Activated naive CD4-positive, alpha-beta T cell treated with anti-CD3 and anti-CD28 coated beads, Interleukin-2, amount 50 U/mL, for 16 hours (primary cell): ENCODE data around the gene PLCL1.
A peak's percentile ranks its signal among the peaks of the same experiment; 100 is the strongest.

Source experiments
- DNase-seq: peaks from one replicate; pipeline ENCODE4 v3.0.0-alpha.2; 2020

Gene PLCL1

GRCh38 chr2:198073253-198073652 lies 268.9 kb downstream of the PLCL1 start:
- DNase-seq, result no peak

- no peak for DNase-seq
Measured at GRCh38 chr2:198077477-198077876, 273.1 kb downstream of the PLCL1 start.

- DNase-seq, result no peak
Measured at GRCh38 chr2:198080879-198081765, 276.7 kb downstream of the PLCL1 start.

DNA sequence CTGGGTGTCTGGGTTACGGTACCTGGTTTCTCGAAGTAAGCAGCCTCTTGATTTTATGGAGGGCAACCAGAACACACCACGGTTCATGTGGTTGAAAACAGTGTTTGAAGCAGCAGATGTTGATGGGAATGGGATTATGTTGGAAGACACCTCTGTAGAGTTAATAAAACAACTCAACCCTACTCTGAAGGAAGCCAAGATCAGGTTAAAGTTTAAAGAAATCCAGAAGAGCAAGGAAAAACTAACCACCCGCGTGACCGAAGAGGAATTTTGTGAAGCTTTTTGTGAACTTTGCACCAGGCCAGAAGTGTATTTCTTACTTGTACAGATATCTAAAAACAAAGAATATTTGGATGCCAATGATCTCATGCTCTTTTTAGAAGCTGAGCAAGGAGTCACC lies 279.8 kb downstream of the PLCL1 start:
- no peak for DNase-seq

DNA sequence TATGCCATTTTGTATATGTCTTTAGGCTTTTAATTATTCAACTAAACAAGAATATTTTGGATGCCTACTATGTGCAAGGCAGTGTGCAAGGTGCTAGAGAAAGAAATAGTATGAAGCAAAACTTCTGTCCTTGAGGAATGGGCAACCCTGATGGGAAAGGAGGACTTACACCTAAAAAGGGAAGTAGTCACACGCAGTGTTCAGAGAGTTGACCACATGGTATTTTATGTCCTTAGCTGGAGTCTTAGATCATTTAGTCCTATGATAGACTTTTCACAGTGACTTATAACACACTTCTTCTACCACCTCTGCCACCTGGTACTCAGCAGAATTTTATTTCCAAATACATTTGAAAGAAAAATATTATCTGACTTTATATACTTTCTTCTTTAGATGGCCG lies 291.6 kb downstream of the PLCL1 start:
- DNase-seq, result no peak

DNA sequence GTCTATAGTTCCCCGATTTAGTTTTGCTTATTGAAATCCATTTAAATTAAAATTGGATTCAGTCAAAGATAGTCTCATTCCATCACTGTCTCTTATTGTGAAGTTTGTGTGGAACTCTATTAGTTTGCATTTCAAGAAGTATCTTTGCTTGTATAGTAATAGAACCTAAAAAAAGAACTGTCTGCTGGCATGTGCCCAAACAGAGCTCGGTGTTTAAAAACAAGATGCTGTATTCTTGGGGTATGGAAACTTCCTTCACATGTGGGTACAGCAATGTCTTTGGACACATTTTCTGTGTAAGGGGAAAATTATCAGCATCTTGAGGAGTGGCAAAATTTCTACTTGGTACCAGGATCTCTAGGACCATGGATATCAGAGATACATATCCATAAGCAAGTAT lies 292.6 kb downstream of the PLCL1 start:
- no peak for DNase-seq

DNA sequence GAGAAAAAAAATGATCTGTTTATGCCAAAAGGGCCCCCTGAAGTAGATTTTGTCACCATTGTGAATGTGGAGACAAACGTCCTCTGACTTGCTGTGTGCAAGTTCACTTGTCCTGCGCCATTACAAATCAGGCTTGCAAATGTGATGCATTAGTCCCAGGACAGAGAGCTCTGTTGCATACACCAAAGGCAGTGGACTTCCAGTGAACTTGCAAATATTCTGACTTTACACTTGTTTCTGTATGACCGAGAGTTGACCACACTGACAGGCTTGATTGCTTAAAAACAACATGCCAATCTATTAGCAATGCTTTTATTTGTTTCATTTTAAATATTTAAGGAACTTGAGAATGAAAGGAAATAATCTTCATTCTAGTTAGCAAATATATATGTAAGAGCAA lies 293.2 kb downstream of the PLCL1 start:
- no peak for DNase-seq

- no peak for DNase-seq
Measured at GRCh38 chr2:198098386-198098785, 294.0 kb downstream of the PLCL1 start.

GRCh38 chr2:198098918-198099317 lies 294.5 kb downstream of the PLCL1 start:
- no peak for DNase-seq

- no peak for DNase-seq
Measured at GRCh38 chr2:198100346-198100745, 296.0 kb downstream of the PLCL1 start.

- no peak for DNase-seq
Measured at GRCh38 chr2:198101688-198102087, 297.3 kb downstream of the PLCL1 start.

DNA sequence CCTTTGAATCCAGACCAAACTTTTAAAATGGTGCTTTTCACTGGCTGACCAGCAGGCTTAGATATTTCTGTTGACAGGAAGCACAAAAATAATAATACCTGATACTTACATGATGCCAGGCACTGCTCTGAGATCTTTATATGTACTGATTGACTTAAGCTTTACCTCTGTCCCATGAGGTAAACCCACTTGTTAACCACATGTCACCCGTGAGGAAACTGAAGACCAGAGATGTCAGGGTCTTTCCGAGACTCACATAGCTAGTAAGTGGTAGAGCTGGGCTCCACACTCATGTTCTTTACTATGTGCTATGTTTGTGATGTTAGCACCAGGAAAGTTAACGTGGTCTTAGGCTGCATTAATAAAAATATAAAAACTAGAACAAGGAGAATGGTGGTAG lies 297.7 kb downstream of the PLCL1 start:
- no peak for DNase-seq

- DNase-seq, result no peak
Measured at GRCh38 chr2:198102856-198103255, 298.5 kb downstream of the PLCL1 start.

DNA sequence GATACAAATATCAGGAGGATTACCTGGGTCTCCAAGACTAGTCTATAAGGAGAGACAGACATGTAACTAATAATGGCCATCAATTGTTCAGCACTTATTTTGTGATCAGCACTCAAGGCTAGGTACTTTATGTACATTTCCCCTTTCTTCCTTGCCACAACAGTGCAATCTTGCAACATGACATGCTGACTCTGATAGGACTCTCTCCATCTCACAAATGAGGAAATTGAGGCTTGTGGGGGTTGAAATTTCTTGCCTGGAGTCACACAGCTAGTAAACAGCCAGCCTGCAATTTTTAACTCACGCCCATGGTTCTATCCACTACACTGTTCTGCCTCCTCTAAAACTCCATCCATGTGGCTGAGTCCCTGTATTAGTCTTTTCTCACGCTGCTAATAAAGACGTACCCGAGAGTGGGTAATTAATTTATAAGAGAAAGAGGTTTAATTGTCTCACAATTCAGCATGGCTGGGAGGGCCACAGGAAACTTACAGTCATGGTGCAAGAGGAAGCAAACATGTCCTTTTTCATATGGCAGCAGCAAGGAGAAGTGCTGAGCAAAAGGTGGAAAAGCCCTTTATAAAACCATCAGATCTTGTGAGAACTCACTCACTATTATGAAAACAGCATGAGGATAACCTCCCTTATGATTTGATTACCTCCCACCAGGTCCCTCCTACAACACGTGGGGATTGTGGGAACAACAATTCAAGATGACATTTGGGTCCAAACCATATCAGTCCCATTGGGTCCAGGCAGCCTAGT lies 302.4 kb downstream of the PLCL1 start:
- DNase-seq, result no peak

- no peak for DNase-seq
Measured at GRCh38 chr2:198113316-198113715, 308.9 kb downstream of the PLCL1 start.

- no peak for DNase-seq
Measured at GRCh38 chr2:198114064-198114463, 309.7 kb downstream of the PLCL1 start.

GRCh38 chr2:198115201-198115600 lies 310.8 kb downstream of the PLCL1 start:
- DNase-seq, result no peak

GRCh38 chr2:198116756-198117155 lies 312.4 kb downstream of the PLCL1 start:
- DNase-seq, result no peak

DNA sequence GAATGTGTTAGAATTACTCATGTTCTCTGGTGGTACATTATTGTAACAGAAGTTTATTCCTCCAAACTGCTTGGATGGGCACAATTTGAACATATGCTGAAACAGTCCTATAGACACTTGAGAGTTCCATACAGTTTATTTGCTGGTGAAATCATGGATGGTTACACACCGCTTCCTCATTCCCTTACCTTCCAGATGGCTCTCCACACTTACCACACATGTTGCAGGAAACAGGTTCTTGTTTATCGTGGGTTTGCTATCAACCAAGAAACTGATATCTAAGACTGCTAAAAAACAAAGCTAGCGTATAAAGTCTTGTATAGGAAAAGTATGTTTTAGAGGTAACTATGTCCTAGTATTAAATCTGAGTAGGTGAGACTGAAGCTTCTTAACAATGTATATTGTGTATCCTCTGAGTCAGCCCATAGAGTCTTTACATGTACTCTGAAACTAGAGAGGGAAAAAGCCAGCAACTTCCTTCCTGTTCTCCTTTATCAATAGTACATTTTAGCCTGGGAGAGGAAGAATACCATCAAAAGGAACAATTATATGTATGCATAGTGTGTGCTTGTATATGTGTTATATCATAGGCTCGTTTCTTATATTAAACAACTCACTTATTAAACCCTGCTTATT lies 313.1 kb downstream of the PLCL1 start:
- no peak for DNase-seq

- peak; percentile 52 for DNase-seq
Measured at GRCh38 chr2:198127627-198128026, 323.2 kb downstream of the PLCL1 start.

DNA sequence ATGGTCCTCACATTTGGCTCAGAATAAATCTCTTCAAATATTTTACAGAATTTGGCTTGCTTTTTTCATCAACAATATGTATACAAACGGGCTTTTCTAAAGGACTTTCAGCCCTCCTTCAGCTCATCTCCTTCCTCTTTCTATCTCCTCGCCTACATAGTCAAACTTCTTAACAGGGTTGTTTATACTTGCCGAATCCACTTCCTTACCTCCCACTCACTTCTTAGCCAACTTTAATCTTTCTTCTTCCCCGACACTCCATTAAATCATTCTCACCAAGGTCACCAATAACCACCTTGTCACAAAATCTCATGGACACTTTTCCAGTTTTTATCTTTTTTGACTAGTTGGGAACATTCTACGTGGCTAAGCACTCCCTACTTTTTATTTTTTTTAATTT lies 325.2 kb downstream of the PLCL1 start:
- no peak for DNase-seq

- no peak for DNase-seq
Measured at GRCh38 chr2:198134293-198134955, 330.0 kb downstream of the PLCL1 start.

DNA sequence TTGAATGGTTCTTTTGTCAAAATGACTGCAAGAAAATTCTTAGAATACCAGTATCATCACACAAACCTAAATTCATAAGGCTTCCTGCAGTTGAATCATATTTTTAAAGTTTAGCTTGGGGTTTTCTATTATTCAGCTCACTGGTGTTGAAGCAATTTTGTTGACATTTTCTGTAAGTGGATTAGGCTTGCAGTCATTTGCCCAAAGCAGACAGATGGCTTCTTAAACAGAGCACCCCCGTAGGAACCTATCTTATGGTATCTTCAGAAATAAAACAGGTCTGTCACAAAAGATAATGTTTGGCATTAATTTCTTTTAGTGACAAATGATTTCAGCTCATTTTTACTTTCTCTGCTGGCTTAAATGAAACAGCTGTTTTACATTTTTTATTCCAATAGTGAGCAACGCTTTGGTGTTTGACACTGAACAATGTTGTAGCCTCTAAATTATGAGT lies 331.1 kb downstream of the PLCL1 start:
- DNase-seq, result no peak
